OCI-LY7 (cell line): ENCODE measurements around the gene HLA-DQA2.

Experiments used
- CTCF ChIP-seq: fragments of 200-600 bp; sonication (generic); conservative IDR thresholded peaks from 2 replicates; pipeline ENCODE4 v1.5.1; 2014; ENCODE audit warnings: mild to moderate bottlenecking, antibody characterized with exemption, low read length, moderate library complexity, mixed read lengths
- EZH2phosphoT487 ChIP-seq: fragments of 200-600 bp; sonication (generic); IDR thresholded peaks from 2 replicates; pipeline ENCODE4 v1.6.1; 2018; ENCODE audit warnings: low read depth, borderline replicate concordance, mild to moderate bottlenecking, mixed run types, antibody characterized with exemption, low read length, moderate library complexity, mixed read lengths

GRCh38 chr6:32794510-32794909, 53.3 kb downstream of the HLA-DQA2 start:
- TF ChIP-seq CTCF (no peak), EZH2phosphoT487 (no peak)
